ENCODE results near the gene KLHL21.

The KLHL21 gene

DNA sequence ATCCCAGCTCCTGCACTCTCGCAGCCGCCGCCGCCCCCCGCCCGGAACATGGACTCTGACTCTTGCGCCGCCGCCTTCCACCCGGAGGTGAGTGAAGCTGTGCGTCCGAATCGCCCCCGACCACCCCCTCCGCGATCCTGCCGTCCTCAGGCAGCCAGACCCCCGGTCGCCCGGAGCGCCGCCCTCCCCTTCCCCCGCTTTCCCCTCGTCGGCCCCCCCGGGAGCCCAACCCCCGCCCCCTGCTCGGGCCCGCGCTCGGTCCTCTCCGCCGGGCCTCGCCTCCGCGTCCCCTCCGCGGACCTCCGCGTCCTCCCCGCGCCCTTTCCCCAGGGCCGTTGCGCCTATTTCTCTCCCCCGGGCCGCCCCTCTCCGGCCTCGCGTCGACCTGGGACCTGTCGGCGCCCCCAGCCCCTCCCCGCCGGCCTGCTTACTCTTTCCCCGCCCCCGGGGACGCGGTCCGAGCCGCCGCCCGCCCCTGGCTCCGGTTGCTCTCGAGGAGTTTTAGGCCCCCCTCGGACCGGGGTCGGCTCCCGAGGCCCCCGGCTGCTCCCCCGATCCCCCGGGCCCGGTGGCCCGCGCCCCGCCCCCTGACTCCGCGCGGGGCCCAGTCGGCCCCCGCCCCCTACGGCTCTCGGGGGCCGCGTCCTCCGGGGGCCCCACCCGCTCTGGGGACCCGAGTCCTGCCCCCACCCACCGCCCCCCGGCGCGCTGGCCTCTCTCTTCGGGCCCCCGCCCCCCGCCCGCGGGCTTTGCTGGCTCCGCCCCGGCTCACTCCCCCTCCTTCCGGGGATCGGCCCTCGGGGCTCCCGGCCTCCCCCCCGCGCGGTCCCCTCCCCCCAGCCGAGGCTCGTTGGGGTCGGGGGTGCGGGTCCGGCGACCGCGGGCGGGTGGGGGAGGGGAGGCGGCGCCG is 11.6 kb upstream of the KLHL21 start:
- TF ChIP-seq ZBTB7A (IDR thresholded peaks at IDR 0.05; ENCODE audit: low read depth) (peak; percentile 84), TAF1 (IDR thresholded peaks at IDR 0.05; ENCODE audit: low read depth) (no peak)

DNA sequence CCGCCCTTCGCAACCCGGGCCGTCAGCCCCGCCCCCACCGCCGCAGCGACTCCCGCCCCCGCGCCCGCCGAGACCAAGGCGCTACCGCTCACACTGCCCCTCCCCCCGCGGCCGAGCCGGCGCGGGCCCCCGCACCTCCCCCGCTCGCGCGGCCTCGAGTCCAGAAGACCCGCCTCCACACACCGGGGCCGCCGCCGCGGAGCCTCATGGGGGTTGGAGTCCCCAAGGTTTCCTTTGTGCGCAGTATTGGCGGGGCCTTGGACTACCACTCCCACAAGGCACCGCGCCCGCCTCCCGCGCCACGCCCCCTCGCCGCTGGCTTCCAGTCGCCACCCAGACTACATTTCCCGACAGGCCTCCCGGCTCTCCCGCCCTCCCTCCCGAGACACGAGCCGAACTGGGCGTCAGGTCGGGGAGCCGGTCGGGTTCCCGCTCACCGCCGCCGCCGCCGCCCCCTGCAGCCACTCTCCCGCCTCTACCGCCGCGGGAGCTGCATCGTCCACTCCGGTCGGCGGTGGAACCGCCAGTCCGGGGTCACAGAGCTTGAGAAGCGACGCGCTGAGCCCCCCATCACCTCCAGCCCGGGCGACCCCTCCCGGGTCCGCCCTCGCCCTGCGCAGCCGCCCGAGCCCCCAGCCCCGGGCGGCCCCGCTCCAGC is 10.8 kb upstream of the KLHL21 start, which contains the start of gene PHF13:
TSS of gene PHF13 (plus strand) at position 371 of the 658 bp plus-strand sequence. CDS start 336 bp downstream, outside the sequence.
- peak; percentile 53; the same call in 1 of the 2 replicates for TF ChIP-seq YY1 (IDR thresholded peaks at IDR 0.05; ENCODE audit: low read depth)
- TF ChIP-seq, protein P1, sequence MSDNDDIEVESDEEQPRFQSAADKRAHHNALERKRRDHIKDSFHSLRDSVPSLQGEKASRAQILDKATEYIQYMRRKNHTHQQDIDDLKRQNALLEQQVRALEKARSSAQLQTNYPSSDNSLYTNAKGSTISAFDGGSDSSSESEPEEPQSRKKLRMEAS (IDR thresholded peaks at IDR 0.05): peak; percentile 67
- peak; percentile 54; the same call in 1 of the 2 replicates for TF ChIP-seq TAF1 (IDR thresholded peaks at IDR 0.05; ENCODE audit: low read depth)
- TF ChIP-seq NFIC (IDR thresholded peaks at IDR 0.05): no peak
- no peak for TF ChIP-seq FOXM1 (IDR thresholded peaks at IDR 0.05; ENCODE audit: borderline replicate concordance, low read depth)
- TF ChIP-seq, protein P2, sequence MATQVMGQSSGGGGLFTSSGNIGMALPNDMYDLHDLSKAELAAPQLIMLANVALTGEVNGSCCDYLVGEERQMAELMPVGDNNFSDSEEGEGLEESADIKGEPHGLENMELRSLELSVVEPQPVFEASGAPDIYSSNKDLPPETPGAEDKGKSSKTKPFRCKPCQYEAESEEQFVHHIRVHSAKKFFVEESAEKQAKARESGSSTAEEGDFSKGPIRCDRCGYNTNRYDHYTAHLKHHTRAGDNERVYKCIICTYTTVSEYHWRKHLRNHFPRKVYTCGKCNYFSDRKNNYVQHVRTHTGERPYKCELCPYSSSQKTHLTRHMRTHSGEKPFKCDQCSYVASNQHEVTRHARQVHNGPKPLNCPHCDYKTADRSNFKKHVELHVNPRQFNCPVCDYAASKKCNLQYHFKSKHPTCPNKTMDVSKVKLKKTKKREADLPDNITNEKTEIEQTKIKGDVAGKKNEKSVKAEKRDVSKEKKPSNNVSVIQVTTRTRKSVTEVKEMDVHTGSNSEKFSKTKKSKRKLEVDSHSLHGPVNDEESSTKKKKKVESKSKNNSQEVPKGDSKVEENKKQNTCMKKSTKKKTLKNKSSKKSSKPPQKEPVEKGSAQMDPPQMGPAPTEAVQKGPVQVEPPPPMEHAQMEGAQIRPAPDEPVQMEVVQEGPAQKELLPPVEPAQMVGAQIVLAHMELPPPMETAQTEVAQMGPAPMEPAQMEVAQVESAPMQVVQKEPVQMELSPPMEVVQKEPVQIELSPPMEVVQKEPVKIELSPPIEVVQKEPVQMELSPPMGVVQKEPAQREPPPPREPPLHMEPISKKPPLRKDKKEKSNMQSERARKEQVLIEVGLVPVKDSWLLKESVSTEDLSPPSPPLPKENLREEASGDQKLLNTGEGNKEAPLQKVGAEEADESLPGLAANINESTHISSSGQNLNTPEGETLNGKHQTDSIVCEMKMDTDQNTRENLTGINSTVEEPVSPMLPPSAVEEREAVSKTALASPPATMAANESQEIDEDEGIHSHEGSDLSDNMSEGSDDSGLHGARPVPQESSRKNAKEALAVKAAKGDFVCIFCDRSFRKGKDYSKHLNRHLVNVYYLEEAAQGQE (IDR thresholded peaks at IDR 0.05; ENCODE audit: low read depth): no peak
- peak; percentile 77; the same call in 1 of the 2 replicates for TF ChIP-seq TCF12 (IDR thresholded peaks at IDR 0.05; ENCODE audit: low read depth)
- TF ChIP-seq, protein P3, sequence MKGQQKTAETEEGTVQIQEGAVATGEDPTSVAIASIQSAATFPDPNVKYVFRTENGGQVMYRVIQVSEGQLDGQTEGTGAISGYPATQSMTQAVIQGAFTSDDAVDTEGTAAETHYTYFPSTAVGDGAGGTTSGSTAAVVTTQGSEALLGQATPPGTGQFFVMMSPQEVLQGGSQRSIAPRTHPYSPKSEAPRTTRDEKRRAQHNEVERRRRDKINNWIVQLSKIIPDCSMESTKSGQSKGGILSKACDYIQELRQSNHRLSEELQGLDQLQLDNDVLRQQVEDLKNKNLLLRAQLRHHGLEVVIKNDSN (IDR thresholded peaks at IDR 0.05): 0 out of 2 replicates have a peak, but pooled peaks have one; percentile 4
- peak; percentile 88 for TF ChIP-seq EGR1 (IDR thresholded peaks at IDR 0.05)
- no peak for TF ChIP-seq EP300 (IDR thresholded peaks at IDR 0.05; ENCODE audit: borderline replicate concordance)
- TF ChIP-seq CREB1 (IDR thresholded peaks at IDR 0.05; ENCODE audit: low read depth): peak; percentile 41; the same call in 1 of the 2 replicates
- no peak for TF ChIP-seq CEBPB (IDR thresholded peaks at IDR 0.05)

DNA sequence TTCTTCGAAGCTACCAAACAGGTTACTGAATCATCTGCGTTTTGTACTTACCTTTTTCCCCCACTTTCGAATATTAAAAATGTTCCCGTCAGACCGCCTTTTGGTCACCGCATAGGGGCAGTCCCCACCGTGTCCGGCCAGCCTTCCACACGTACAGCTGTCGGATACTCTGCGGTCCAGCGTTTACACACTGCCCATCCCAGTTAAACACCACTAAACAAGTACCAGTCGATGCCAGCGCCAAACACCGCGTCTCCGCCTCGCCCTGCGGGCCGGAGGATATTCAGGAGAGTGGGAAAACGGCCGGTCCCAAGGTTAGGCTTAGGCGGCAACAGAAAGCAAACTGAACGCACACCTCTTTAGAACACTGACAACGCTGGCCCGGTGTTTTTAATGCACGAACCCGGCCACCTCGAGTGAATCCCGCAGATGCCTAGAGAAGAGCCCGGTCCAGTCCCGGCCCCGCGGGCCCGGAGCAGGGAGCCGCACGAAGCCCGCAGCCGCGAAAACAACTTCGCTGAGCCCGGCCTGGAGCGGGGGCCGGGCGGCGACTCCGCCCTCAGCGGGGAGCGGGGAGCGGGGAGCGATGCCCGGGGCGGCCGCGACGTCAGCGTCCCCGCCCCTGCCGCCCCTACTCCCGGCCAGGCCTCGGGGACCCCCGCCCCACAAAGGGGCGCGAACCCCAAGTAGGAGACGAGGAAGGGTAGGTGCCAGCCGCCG is 10.1 kb upstream of the KLHL21 start:
- TF ChIP-seq EP300 (IDR thresholded peaks at IDR 0.05; ENCODE audit: borderline replicate concordance) (no peak), EGR1 (IDR thresholded peaks at IDR 0.05) (no peak), FOXM1 (IDR thresholded peaks at IDR 0.05; ENCODE audit: borderline replicate concordance, low read depth) (no peak), YY1 (IDR thresholded peaks at IDR 0.05; ENCODE audit: low read depth) (no peak), TAF1 (IDR thresholded peaks at IDR 0.05; ENCODE audit: low read depth) (peak; percentile 44; the same call in 1 of the 2 replicates), TCF12 (IDR thresholded peaks at IDR 0.05; ENCODE audit: low read depth) (no peak)
- TF ChIP-seq, protein P1 (IDR thresholded peaks at IDR 0.05): no peak
- TF ChIP-seq, protein P3 (IDR thresholded peaks at IDR 0.05): no peak

DNA sequence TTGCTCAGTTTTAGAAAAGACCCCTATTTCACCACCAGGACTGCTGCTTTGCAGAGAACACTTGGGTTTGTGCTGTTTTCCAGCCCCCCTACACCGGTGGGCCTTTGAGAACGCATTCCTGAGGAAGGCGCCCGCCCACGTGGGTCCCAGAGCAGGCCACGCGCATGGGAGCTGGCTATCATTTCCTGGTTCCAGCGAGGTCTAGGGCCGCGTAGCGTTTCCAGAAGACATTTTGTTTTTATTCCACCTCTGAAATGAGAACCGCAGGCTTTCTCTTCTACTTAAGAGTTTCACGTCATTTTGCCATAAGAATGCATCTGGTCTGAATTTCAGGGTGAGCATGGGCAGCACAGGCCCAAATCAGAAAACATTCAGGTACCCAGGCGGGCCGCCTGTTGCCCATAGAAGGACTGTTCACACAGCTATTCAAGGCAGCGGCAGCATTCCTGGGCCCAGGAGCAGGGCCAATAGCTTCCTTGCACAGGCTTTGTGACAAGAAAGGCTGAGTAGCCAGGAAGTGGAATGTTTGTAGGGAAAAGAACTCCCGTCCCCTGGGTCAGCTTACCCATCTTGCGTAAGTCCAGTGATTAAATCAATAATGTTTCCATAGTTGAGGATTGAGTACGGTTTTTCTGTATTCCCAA is 1.4 kb upstream of the KLHL21 start:
- TF ChIP-seq TEAD4 (IDR thresholded peaks at IDR 0.05) (no peak), YY1 (IDR thresholded peaks at IDR 0.05; ENCODE audit: low read depth) (no peak), FOXM1 (IDR thresholded peaks at IDR 0.05; ENCODE audit: borderline replicate concordance, low read depth) (no peak), NFIC (IDR thresholded peaks at IDR 0.05) (no peak), TAF1 (IDR thresholded peaks at IDR 0.05; ENCODE audit: low read depth) (no peak), TCF12 (IDR thresholded peaks at IDR 0.05; ENCODE audit: low read depth) (no peak), CEBPB (IDR thresholded peaks at IDR 0.05) (no peak), EGR1 (IDR thresholded peaks at IDR 0.05) (no peak)
- TF ChIP-seq, protein P3 (IDR thresholded peaks at IDR 0.05): no peak
- TF ChIP-seq, protein P2 (IDR thresholded peaks at IDR 0.05; ENCODE audit: low read depth): no peak
